NCI-H524 (cell line): ENCODE data around the gene RPL37A.

Source experiments
- DNase-seq, 2 experiments: peaks; one replicate each; lab custom pipeline; 2025; lab: John Stamatoyannopoulos, UW

The RPL37A gene

DNA sequence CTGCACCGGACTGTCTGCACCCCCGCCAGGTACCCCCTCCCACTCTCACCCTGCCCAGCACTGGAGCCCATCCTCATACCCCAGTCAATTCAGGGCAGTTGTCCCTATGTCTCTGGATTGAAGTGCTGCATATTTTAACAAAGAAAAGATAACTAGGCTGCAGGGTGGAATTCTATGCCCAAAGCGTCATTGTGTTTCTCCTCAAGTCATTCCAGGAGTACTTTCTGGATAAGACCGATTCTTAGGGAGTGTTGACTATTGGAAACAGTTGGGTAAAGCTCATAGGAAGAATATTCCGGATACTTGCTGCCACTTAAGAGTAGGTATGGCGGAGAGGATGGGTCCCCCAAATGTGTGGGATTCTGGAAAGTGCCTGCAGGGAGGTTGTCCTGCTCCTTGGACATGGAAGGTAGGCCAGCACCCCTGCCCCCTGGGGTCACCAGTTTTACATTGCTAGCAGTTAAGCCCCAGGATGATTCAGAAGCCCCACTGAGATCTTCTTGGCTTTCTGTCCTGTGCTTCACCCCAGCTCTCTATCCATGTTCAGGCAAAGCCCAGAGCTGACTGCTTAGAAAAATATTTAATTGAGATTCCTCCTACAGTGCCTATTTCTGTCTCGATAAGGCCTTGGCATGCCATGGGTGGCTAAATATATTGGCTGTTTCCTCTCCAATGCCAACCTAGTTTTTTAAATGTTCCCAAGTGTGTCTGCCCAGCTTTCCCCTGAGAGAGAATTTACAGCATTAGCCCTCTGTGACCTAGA, 48.2 kb downstream of the RPL37A start:
- DNase-seq = no peak

DNA sequence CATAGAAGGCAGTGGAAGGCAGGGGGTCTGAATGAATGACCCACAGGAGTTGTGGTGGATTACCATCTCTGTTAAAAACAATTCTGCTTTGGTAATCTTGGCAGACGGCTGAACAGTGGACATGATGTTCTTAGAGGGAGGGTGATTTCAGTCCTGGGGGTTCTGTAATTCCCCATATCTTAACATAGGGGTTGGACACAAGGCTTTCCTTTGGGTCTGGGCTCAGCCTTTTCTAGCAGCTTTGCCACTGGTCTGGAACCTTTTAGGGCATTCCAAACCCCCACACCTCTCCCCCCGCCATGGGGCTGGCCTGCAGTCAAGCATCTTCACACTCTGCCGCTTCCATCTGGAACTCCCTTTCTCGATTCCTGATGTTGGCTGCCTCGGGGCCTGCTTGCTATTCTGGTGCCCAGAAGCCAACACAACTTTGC, 50.3 kb downstream of the RPL37A start:
- peak in 1 of 2 experiments; percentile 52 for DNase-seq

DNA sequence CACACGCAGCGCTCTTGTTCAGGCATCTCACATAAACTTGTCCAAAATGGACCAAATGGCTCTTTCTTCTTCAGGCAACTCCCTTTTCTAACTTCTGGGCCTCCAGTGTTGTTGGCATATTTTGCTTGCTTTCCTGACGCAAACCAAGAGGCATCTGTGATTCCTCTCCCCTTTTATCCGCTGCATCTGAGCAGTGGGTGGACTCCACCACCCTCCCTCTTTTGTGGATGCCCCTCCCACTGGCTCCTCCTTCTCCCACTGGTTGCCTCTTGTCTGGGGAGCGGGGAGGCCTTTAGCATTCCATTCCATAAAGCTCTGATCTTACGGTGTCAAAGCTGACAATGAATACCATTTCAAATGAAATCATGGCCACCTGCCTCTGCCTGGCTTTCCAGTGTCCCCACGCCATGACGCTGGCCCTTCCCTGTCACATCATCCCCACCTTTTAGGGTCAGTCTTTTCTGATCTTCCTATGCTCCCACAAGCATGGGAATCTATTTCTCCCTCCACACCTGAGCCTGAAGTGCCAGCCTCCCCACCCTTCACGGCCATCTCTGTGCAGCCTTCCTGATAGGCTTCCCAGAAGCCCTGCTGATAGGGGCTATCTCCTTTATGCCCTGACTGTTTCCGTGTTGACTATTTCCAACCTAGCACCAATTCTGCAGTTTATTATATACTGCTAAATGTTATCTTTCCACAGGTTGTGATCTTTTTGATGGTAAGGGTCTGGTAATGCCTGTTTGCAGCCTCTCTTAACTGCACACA, 51.5 kb downstream of the RPL37A start:
- no peak for DNase-seq

DNA sequence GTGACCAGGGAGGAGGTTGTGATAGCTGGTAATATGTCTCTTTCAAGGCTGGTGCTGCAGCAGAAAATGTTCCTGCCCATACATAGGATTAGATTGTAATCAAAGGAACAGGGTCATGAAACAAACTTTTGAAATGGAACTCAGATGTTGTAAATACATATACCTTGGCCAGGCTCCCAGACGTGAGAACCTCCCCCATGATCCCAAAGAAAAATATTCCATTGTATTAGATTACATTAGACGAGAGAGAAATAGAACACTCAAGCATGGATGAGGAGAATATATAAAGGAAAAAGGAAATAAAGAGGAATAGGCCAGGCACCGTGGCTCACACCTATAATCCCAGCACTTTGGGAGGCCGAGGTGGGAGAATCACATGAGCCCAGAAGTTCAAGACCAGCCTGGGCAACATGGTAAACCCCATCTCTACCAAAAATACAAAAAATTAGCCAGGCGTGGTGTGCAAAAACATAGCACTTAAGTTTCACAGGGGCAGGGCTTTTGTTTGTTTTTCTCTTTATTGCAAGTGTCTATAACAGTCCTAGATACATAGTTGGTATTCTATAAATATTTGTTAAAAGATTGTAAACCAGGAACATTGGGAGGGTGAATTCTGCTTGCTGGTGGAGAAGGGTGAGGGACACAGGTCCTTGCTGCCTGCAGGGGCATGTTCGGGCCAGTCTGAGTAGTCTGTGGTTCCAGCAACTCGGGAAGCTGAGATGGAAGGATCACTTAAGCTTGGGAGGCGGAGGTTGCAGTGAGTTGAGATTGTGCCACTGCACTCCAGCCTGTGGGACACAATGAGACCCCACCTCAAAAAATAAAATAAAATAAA, 52.8 kb downstream of the RPL37A start:
- DNase-seq = no peak

DNA sequence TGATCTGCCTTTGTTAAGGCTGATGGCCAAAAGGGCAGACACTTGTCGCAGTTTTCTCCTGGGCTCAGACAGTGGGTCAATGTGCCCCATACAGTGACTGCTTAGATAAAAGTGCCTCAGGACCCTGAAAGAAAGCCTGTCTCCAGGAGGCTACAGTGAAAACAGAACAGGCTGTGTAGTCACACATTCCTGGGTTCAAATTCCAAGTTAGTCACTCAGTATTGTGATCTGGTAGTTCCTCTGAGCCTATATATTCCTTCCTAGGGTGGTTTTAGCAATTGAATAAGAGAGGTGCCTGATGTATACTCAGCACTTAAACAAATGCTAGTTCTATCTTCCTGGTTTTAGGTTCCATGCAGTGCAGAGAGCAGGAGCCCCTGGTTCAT, 54.4 kb downstream of the RPL37A start:
- no peak for DNase-seq
